ENCODE results near the gene HECW1. TPM values are rescaled to one million over a fixed set of nuclear protein-coding genes. Genes with fewer than 3 reads are reported as not detected.

Gene HECW1
- total RNA-seq, 2 experiments from 2014 or later = not detected

DNA sequence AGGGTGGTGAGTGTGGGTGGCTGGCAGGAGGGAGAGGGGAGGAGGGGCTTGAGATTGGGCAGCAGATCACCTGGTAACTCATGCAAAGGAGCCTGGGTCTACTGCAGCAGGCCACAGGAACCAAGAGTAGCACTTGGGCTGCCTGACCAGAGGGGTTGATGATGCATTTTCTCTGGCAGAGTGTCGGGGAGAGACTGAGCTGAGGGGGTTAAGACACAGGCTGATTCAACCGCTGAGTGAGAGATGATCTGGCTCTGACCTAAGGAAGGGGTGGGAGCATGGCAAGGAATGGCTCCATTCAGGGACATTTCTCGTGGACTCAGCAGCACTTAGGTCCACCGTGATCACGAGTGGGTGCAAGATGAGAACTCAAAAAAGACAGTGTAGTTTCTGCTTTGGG lies 355.0 kb downstream of the HECW1 start:
- TF ChIP-seq, protein P1, sequence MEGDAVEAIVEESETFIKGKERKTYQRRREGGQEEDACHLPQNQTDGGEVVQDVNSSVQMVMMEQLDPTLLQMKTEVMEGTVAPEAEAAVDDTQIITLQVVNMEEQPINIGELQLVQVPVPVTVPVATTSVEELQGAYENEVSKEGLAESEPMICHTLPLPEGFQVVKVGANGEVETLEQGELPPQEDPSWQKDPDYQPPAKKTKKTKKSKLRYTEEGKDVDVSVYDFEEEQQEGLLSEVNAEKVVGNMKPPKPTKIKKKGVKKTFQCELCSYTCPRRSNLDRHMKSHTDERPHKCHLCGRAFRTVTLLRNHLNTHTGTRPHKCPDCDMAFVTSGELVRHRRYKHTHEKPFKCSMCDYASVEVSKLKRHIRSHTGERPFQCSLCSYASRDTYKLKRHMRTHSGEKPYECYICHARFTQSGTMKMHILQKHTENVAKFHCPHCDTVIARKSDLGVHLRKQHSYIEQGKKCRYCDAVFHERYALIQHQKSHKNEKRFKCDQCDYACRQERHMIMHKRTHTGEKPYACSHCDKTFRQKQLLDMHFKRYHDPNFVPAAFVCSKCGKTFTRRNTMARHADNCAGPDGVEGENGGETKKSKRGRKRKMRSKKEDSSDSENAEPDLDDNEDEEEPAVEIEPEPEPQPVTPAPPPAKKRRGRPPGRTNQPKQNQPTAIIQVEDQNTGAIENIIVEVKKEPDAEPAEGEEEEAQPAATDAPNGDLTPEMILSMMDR (IDR thresholded peaks at IDR 0.05) = no peak
- no peaks in the 10 kb centered on the region for H3K4me1 Mint-ChIP-seq (ENCODE audit: low read depth)
- no peak overlapping the region for H3K27ac Mint-ChIP-seq
- intact Hi-C loops (cut with micrococcal nuclease) = no loop called here
- ChIA-PET POLR2A (no interaction called here), CTCF (no interaction called here)
- H3K27me3 Mint-ChIP-seq = peaks cover 12% of the 10 kb centered on the region
- no peaks in the 10 kb centered on the region for H3K36me3 Mint-ChIP-seq (ENCODE audit: low read depth)
- no peak for ATAC-seq
- no peaks in the 10 kb centered on the region for H3K9me3 Mint-ChIP-seq
- DNase-seq = no peak
- H3K4me3 Mint-ChIP-seq = no peak overlapping the region

DNA sequence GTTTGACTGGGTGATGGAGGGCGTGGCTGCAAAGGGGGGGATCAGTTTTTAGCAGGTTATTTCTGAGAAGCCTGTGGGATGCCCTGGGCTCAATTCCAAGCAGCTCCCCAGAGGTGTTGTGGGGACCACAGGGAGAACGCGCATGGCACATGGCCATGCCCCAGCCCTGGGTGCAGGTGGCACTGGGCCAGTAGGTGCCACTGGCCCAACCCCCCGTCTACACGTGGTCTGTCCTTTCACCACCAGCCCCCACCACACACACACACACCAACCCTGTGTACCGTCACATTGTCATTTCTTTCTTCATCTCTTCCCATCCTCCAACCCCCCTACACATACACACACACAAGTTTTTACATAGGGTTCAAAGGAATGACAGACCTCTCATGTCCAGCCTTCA lies 355.4 kb downstream of the HECW1 start:
- no peaks in the 10 kb centered on the region for H3K4me1 Mint-ChIP-seq (ENCODE audit: low read depth)
- no peak overlapping the region for H3K4me3 Mint-ChIP-seq
- ChIA-PET POLR2A (no interaction called here), CTCF (no interaction called here)
- H3K9me3 Mint-ChIP-seq = no peaks in the 10 kb centered on the region
- DNase-seq (no peak), ATAC-seq (no peak)
- H3K27ac Mint-ChIP-seq = no peak overlapping the region
- peaks cover 10% of the 10 kb centered on the region for H3K27me3 Mint-ChIP-seq
- TF ChIP-seq, protein P1 (IDR thresholded peaks at IDR 0.05) = no peak
- H3K36me3 Mint-ChIP-seq (ENCODE audit: low read depth) = no peaks in the 10 kb centered on the region
- intact Hi-C loops (cut with micrococcal nuclease) = no loop called here

DNA sequence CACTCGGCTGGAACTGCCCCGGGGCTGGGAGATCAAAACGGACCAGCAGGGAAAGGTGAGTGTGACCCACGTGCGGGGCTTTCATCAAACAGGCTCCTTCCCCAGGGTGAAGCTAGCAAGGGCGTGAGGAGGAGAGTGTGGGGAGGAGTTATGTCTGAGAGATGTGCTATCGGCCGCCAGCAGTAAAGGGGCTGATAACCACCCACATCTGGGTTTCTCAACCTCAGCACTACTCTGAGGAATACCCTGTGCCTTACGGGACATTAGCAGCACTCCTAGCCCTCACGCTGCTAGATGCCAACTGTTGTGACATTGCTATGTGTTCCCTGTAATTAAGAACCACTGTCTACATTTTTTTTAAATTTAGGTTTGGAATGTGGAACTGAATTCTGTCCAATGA lies 356.6 kb downstream of the HECW1 start:
- no peak for ATAC-seq
- POLR2A ChIA-PET = no interaction called here
- no peak for DNase-seq
- Mint-ChIP-seq H3K27me3 (peaks cover 11% of the 10 kb centered on the region), H3K4me1 (ENCODE audit: low read depth) (no peaks in the 10 kb centered on the region), H3K36me3 (ENCODE audit: low read depth) (no peaks in the 10 kb centered on the region), H3K4me3 (no peak overlapping the region), H3K9me3 (no peaks in the 10 kb centered on the region), H3K27ac (no peak overlapping the region)
- CTCF ChIA-PET = no interaction called here
- TF ChIP-seq, protein P1 (IDR thresholded peaks at IDR 0.05) = no peak
- intact Hi-C loops (cut with micrococcal nuclease) = no loop called here

DNA sequence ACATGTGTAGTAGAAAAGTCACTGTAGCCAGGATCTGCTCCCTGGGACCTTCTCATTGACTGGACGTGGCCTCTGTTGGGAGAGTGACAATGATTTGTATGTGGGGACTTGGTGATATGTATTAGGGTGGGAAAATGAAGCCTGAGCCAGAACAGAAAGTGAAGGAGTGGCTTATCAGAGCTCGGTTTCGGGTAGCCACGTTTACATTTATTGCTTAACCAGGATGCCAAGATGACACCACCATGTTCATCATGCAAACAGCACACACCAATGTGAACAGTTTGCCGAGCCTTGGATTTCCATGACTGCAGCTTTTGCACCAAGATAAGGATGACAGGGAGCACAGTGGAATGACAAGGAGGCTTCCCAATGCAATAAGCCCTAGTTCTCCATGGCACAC lies 357.7 kb downstream of the HECW1 start:
- no peak for ATAC-seq
- no peak for DNase-seq
- H3K27me3 Mint-ChIP-seq = peaks cover 11% of the 10 kb centered on the region
- TF ChIP-seq, protein P1 (IDR thresholded peaks at IDR 0.05) = no peak
- no peak overlapping the region for H3K4me3 Mint-ChIP-seq
- ChIA-PET POLR2A (interaction anchor here (1.0 kb wide), 1 partner anchor 91 kb away, joined by 3 read pairs; no protein-coding TSS in a partner anchor), CTCF (no interaction called here)
- H3K9me3 Mint-ChIP-seq = no peaks in the 10 kb centered on the region
- no peaks in the 10 kb centered on the region for H3K36me3 Mint-ChIP-seq (ENCODE audit: low read depth)
- H3K27ac Mint-ChIP-seq = no peak overlapping the region
- intact Hi-C loops (cut with micrococcal nuclease) = no loop called here
- no peaks in the 10 kb centered on the region for H3K4me1 Mint-ChIP-seq (ENCODE audit: low read depth)

DNA sequence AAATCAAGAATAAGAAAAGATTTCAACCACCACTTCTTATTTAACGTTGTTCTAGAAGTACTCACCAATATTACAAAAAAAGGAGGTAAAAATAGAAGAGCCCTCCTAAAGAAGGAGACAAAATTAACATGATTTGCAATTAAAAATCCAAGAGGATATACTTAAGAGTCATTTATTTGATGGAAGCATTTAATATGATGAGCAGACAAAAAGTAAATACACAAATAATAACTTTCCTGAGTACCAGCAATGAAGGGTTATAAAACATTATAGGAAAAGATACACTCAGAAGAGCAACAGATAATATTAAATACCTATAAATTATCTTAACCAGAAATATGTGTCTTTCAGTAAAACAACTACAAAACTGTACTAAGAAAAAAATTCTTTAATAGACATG lies 363.5 kb downstream of the HECW1 start:
- ChIA-PET CTCF (interaction anchor here (1.4 kb wide), 1 partner anchor 21 kb away, joined by 4 read pairs; no protein-coding TSS in a partner anchor), POLR2A (no interaction called here)
- ATAC-seq = no peak
- TF ChIP-seq, protein P1 (IDR thresholded peaks at IDR 0.05) = no peak
- H3K9me3 Mint-ChIP-seq = no peaks in the 10 kb centered on the region
- intact Hi-C loops (cut with micrococcal nuclease) = no loop called here
- H3K27ac Mint-ChIP-seq = no peak overlapping the region
- no peaks in the 10 kb centered on the region for H3K4me1 Mint-ChIP-seq (ENCODE audit: low read depth)
- H3K36me3 Mint-ChIP-seq (ENCODE audit: low read depth) = no peaks in the 10 kb centered on the region
- no peak overlapping the region for H3K4me3 Mint-ChIP-seq
- no peak for DNase-seq
- H3K27me3 Mint-ChIP-seq = peaks cover 2% of the 10 kb centered on the region

Measured in activated CD8-positive, alpha-beta T cell treated with anti-CD3 and anti-CD28 coated beads for 36 hours (primary cell).